Endothelial cell of umbilical vein (primary cell): ENCODE measurements around the gene DSG3. TPM values are rescaled to one million over a fixed set of nuclear protein-coding genes. Genes with fewer than 3 reads are reported as not detected.
"Not testable (repeated sequence)": the region's sequence is repeated elsewhere in the genome, so short reads cannot be mapped to it uniquely, and the experiment has no call there.

Experiments
- BruUV-seq: library from RNA; stranded (reverse); fragments of 400-500 nt; replicated peaks from 2 replicates; lab custom pipeline; 2021; lab: Mats Ljungman, UMichigan
- CTCF ChIA-PET: fragments of 300-600, 350-600 bp; sonication (Branson Sonifier 250); formaldehyde crosslinking; loops from one replicate; lab custom pipeline; 2021; ENCODE audit warnings: antibody characterized with exemption, inconsistent platforms; lab: Charles Lee
- POLR2A ChIA-PET: fragments of 300-600, 350-600 bp; sonication (Branson Sonifier 250); formaldehyde crosslinking; loops from one replicate; lab custom pipeline; 2021; ENCODE audit warnings: antibody characterized with exemption, inconsistent platforms; lab: Charles Lee
- DNase-seq: peaks from one replicate; pipeline ENCODE4 v3.0.0-alpha.2; 2011; ENCODE audit warnings: low read depth, low spot score
- FAIRE-seq: peaks from 2 replicates; lab custom pipeline; 2011; peaks lifted over from hg19 to GRCh38; lab: Jason Lieb, UNC
- H2AFZ ChIP-seq: 2 replicates; pipeline ENCODE4 v1.6.0; 2012; ENCODE audit warnings: low read depth, low read length, control low read depth, inconsistent platforms
- H3K27ac ChIP-seq: 2 replicates; pipeline ENCODE4 v1.5.1; 2011; ENCODE audit warnings: low read depth, mild to moderate bottlenecking, control low read depth, low read length, moderate library complexity; ENCODE audit not compliant: insufficient read depth
- H3K27me3 ChIP-seq, 2 experiments: 2 replicates each; pipeline versions ENCODE4 v1.6.0 to v1.6.1; 2011; ENCODE audit warnings: low read length in 2 of 2, mixed read lengths in 1 of 2; ENCODE audit not compliant: control insufficient read depth in 2 of 2, insufficient read depth in 2 of 2
- H3K36me3 ChIP-seq, 2 experiments: 2 replicates in 1 of 2; 3 replicates in 1 of 2; pipeline ENCODE4 v1.5.1; 2011; ENCODE audit warnings: low read length in 2 of 2, mild to moderate bottlenecking in 1 of 2, moderate library complexity in 1 of 2; ENCODE audit not compliant: control insufficient read depth in 2 of 2, insufficient read depth in 2 of 2; ENCODE audit errors: extremely low read depth in 1 of 2
- H3K4me1 ChIP-seq: 3 replicates; pipeline ENCODE4 v1.5.1; 2011; ENCODE audit warnings: mild to moderate bottlenecking, low read length; ENCODE audit not compliant: control insufficient read depth, insufficient read depth; ENCODE audit errors: extremely low read depth
- H3K4me2 ChIP-seq: 2 replicates; pipeline ENCODE4 v1.6.1; 2011; ENCODE audit warnings: low read length, control low read depth, mixed read lengths; ENCODE audit not compliant: insufficient read depth
- H3K4me3 ChIP-seq, 3 experiments: fragments of 200-600 bp in 1 of 3; sonication (generic), shearing (Covaris generic) in 1 of 3; replicated peaks in 1 of 3; 2 replicates each; pipeline ENCODE4 v1.5.1; 2011 to 2016; ENCODE audit warnings: control low read depth in 3 of 3, low read length in 3 of 3, mild to moderate bottlenecking in 2 of 3, inconsistent platforms in 1 of 3, low read depth in 1 of 3, moderate library complexity in 1 of 3; ENCODE audit not compliant: insufficient read depth in 1 of 3
- H3K79me2 ChIP-seq: 2 replicates; pipeline ENCODE4 v1.6.0; 2012; ENCODE audit warnings: low read length, inconsistent platforms; ENCODE audit not compliant: control insufficient read depth, insufficient read depth
- H3K9ac ChIP-seq: replicated peaks from 2 replicates; pipeline ENCODE3; 2011; ENCODE audit warnings: low read length, control low read depth; ENCODE audit not compliant: insufficient read depth; ENCODE audit errors: extremely low read depth
- H3K9me1 ChIP-seq: replicated peaks from 3 replicates; pipeline ENCODE4 v1.6.0; 2011; ENCODE audit warnings: mild to moderate bottlenecking, low read length; ENCODE audit not compliant: control insufficient read depth, insufficient read depth; ENCODE audit errors: extremely low read depth
- H3K9me3 ChIP-seq: replicated peaks from 2 replicates; pipeline ENCODE4 v1.5.1; 2012; ENCODE audit warnings: low read length, inconsistent platforms; ENCODE audit not compliant: control insufficient read depth, insufficient read depth
- H4K20me1 ChIP-seq: replicated peaks from 2 replicates; pipeline ENCODE3; 2011; ENCODE audit warnings: mild to moderate bottlenecking, low read length; ENCODE audit not compliant: control insufficient read depth, insufficient read depth; ENCODE audit errors: extremely low read depth
- EZH2 ChIP-seq: IDR thresholded peaks from 2 replicates; pipeline ENCODE4 v1.6.1; 2012; ENCODE audit warnings: borderline replicate concordance, low read depth, mild to moderate bottlenecking, moderate library complexity, low read length, inconsistent platforms; ENCODE audit not compliant: severe bottlenecking
- FOS ChIP-seq: IDR thresholded peaks from 2 replicates; pipeline ENCODE4 v1.6.1; 2011; ENCODE audit warnings: mild to moderate bottlenecking, low read length, moderate library complexity, borderline replicate concordance; ENCODE audit not compliant: insufficient read depth
- JUN ChIP-seq: IDR thresholded peaks from 2 replicates; pipeline ENCODE4 v1.6.1; 2011; ENCODE audit warnings: borderline replicate concordance, low read depth; ENCODE audit not compliant: insufficient read length, insufficient read depth
- POLR2A ChIP-seq: IDR thresholded peaks from 2 replicates; pipeline ENCODE4 v1.6.1; 2012; ENCODE audit warnings: low read depth, mild to moderate bottlenecking, control low read depth, low read length
- dilution Hi-C: fragments of 300-500 bp; cut with MboI; formaldehyde crosslinking; loops from one replicate; pipeline ENCODE4 v1.15.0; 2019; ENCODE audit warnings: low sequenced_read_pairs; ENCODE audit not compliant: extremely low pct_ligation_motif_present
- intact Hi-C: fragments of 100-400 bp; cut with micrococcal nuclease; formaldehyde crosslinking; loops from one replicate; pipeline ENCODE4 v1.10.0; 2022
- polyA plus RNA-seq, 4 experiments: library from polyadenylated mRNA; depleted of rRNA in 3 of 4; stranded (reverse) in 3 of 4; unstranded in 1 of 4; fragments of >200 nt; gene quantifications; 2 replicates each; pipeline versions ENCODE4 v1.2.1 to v1.2.3, GENCODE V29; 2011 to 2012; ENCODE audit warnings: missing spikeins in 1 of 4
- total RNA-seq: library from RNA; stranded (reverse); gene quantifications from 2 replicates; pipeline ENCODE4 v1.2.3, GENCODE V29; 2021
- TF ChIP-seq, protein P1 (sequence below): IDR thresholded peaks from 2 replicates; pipeline ENCODE4 v1.6.1; 2011; ENCODE audit not compliant: insufficient read depth, insufficient read length
- TF ChIP-seq, protein P2 (sequence below), 2 donors: IDR thresholded peaks; 1 replicate in 1 of 2; 2 replicates in 1 of 2; pipeline ENCODE4 v1.5.1; 2011; ENCODE audit warnings: low read length in 2 of 2, mild to moderate bottlenecking in 2 of 2, moderate library complexity in 2 of 2, control low read depth in 1 of 2, inconsistent platforms in 1 of 2, low read depth in 1 of 2; ENCODE audit not compliant: insufficient read depth in 1 of 2; ENCODE audit errors: extremely low read depth in 1 of 2

The DSG3 gene
- total and polyA plus RNA-seq, 2 donors (not counting 3 experiments of a cell fraction or from before 2014, with no cell fraction given), result 0.07 TPM; not detected in 1

DNA sequence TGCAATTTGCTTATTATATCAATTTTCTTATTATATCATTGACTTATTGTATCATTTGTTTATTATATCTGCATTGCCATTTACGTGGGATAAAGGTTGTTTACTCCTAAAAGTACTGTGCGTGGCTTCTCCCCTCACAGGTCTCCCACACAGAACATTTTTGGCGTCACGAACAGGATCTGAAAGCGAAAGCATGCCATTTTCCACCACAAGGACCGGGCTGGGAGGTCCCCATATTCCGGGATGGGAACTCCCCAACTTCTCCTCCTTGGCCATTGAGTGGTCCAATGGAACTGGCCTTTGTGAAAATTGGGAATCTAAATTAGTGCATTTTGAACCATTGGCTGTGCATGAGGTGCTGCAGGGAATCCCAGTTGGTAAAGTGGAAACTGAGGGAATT is 45.6 kb downstream of the DSG3 start:
- Histone ChIP-seq H3K27ac (no peak overlapping the region), H3K4me3 (no peak overlapping the region), H3K9me3 (no peaks in the 10 kb centered on the region), H3K79me2 (no peaks in the 10 kb centered on the region), H4K20me1 (no peaks in the 10 kb centered on the region), H3K4me1 (no peaks in the 10 kb centered on the region), H2AFZ (no peak overlapping the region), H3K9me1 (no peaks in the 10 kb centered on the region), H3K9ac (no peak overlapping the region), H3K36me3 (no peaks in the 10 kb centered on the region), H3K4me2 (no peak overlapping the region), H3K27me3 (peaks cover 8 to 12% of the 10 kb centered on the region in 2 experiments)
- ChIA-PET CTCF (no interaction called here), POLR2A (no interaction called here)
- TF ChIP-seq, protein P1, sequence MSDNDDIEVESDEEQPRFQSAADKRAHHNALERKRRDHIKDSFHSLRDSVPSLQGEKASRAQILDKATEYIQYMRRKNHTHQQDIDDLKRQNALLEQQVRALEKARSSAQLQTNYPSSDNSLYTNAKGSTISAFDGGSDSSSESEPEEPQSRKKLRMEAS, result no peak
- TF ChIP-seq, protein P2, sequence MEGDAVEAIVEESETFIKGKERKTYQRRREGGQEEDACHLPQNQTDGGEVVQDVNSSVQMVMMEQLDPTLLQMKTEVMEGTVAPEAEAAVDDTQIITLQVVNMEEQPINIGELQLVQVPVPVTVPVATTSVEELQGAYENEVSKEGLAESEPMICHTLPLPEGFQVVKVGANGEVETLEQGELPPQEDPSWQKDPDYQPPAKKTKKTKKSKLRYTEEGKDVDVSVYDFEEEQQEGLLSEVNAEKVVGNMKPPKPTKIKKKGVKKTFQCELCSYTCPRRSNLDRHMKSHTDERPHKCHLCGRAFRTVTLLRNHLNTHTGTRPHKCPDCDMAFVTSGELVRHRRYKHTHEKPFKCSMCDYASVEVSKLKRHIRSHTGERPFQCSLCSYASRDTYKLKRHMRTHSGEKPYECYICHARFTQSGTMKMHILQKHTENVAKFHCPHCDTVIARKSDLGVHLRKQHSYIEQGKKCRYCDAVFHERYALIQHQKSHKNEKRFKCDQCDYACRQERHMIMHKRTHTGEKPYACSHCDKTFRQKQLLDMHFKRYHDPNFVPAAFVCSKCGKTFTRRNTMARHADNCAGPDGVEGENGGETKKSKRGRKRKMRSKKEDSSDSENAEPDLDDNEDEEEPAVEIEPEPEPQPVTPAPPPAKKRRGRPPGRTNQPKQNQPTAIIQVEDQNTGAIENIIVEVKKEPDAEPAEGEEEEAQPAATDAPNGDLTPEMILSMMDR (IDR thresholded peaks at IDR 0.05; ENCODE audit: extremely low read depth in 1 of 2, insufficient read depth in 1 of 2, low read depth in 1 of 2, low read length in 2 of 2), result no peak
- TF ChIP-seq POLR2A (no peak), JUN (no peak), EZH2 (no peak)
- intact Hi-C loops (no loop called here), dilution Hi-C loops (no loop called here)
- BruUV-seq, result no TSS peak
- FAIRE-seq (no peak), DNase-seq (no peak)

DNA sequence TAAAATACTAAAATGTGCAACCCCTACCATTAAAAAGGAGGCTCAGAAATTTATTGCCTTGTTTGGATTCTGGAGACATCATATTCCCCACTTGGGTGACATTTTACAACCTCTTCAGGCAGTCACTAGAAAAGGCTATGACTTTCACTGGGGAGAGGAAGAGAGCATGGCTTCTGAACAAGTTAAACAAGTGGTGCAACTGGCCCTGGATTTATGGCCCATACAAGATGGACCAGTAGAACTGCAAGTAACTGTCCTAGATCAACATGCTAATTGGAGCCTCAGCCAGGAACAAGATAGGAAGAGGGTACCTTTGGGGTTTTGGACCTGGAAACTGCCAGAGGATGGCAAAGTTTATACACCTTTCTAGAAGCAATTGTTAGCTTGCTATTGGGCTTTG is 46.4 kb downstream of the DSG3 start:
- Histone ChIP-seq H3K27ac (no peak overlapping the region), H3K4me1 (no peaks in the 10 kb centered on the region), H3K4me3 (no peak overlapping the region), H3K9ac (no peak overlapping the region), H4K20me1 (no peaks in the 10 kb centered on the region), H3K4me2 (no peak overlapping the region), H2AFZ (no peak overlapping the region), H3K9me3 (no peaks in the 10 kb centered on the region), H3K9me1 (no peaks in the 10 kb centered on the region), H3K36me3 (no peaks in the 10 kb centered on the region), H3K79me2 (no peaks in the 10 kb centered on the region), H3K27me3 (peaks cover 11 to 18% of the 10 kb centered on the region in 2 experiments)
- dilution Hi-C loops, result no loop called here
- FAIRE-seq (no peak), DNase-seq (no peak)
- TF ChIP-seq FOS, result no peak
- intact Hi-C loops, result no loop called here
- POLR2A ChIA-PET, result no interaction called here
- no TSS peak for BruUV-seq
- CTCF ChIA-PET, result no interaction called here

DNA sequence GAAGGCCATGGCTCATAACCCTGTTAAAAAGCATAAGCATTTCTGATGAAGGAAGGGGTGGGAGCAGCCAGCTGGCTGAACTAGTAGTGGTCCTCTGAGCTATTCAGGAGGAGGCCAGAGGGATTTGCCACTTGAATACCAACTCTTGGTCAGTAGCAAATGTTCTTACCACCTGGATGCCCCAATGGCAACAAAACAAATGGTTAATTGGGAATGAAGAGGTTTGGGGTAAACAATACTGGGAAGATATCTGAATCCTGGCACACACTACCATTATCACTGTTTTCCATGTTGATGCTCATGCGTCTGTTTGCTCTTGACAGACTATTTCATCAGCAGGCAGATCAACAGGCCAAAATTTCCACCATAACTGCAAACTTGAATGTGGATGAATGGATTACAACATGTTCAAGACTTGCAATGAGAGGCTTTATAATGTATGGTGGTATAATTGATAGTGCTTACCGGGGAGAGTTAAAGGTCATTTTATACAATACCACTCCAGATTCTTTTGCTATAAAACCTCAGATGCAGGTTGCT is 47.2 kb downstream of the DSG3 start:
- POLR2A ChIA-PET, H3K27ac ChIP-seq, H3K4me2 ChIP-seq, CTCF ChIA-PET, H2AFZ ChIP-seq, FAIRE-seq, H3K4me3 ChIP-seq, BruUV-seq, dilution Hi-C loops, H3K9me1 ChIP-seq, H3K79me2 ChIP-seq, intact Hi-C loops, H3K9ac ChIP-seq, H3K36me3 ChIP-seq, H3K9me3 ChIP-seq, H3K4me1 ChIP-seq, DNase-seq, H4K20me1 ChIP-seq: not testable (repeated sequence)
- peaks cover 11 to 27% of the 10 kb centered on the region in 2 experiments for H3K27me3 ChIP-seq
